ENCODE results near the gene PRDM4.

DNA sequence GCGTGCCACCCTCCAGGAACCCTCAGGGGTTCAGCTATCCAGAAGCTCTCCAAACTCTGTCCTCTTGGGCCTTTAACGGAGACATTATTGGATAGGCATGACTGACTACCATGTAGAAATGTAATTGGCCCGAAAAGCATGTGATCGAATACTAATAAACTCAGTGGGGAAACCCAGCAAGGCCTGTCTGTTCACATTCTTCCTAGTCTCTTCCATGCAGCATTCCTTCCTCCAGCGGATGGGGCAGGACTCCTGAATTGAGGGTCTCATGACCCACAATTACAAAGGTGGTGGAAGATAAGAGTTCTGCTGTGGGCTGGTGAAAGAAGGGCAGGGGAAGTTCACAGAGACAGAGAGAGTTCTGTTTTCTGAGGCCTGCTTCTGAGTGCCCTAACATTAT lies 6.5 kb upstream of the PRDM4 start:
- no peak for TF ChIP-seq EP300 (IDR thresholded peaks at IDR 0.05; ENCODE audit: borderline replicate concordance in 1 of 2, low read depth in 1 of 2, low read length in 1 of 2)
- TF ChIP-seq, protein P1, sequence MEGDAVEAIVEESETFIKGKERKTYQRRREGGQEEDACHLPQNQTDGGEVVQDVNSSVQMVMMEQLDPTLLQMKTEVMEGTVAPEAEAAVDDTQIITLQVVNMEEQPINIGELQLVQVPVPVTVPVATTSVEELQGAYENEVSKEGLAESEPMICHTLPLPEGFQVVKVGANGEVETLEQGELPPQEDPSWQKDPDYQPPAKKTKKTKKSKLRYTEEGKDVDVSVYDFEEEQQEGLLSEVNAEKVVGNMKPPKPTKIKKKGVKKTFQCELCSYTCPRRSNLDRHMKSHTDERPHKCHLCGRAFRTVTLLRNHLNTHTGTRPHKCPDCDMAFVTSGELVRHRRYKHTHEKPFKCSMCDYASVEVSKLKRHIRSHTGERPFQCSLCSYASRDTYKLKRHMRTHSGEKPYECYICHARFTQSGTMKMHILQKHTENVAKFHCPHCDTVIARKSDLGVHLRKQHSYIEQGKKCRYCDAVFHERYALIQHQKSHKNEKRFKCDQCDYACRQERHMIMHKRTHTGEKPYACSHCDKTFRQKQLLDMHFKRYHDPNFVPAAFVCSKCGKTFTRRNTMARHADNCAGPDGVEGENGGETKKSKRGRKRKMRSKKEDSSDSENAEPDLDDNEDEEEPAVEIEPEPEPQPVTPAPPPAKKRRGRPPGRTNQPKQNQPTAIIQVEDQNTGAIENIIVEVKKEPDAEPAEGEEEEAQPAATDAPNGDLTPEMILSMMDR (IDR thresholded peaks at IDR 0.05) = no peak
- no peak for TF ChIP-seq RAD21 (IDR thresholded peaks at IDR 0.05; ENCODE audit: low read length)
- TF ChIP-seq GATA2 (CRISPR knock-in tag; IDR thresholded peaks at IDR 0.05) = no peak
- TF ChIP-seq POLR2AphosphoS5 (IDR thresholded peaks at IDR 0.05; ENCODE audit: low read depth, low read length) = no peak
- no peak for TF ChIP-seq EZH2phosphoT487 (IDR thresholded peaks at IDR 0.05; ENCODE audit: borderline replicate concordance, low read depth)
- TF ChIP-seq RXRA (IDR thresholded peaks at IDR 0.05; ENCODE audit: borderline replicate concordance, low read depth) = no peak
- TF ChIP-seq TEAD4 (IDR thresholded peaks at IDR 0.05; ENCODE audit: borderline replicate concordance, insufficient read depth) = no peak
- TF ChIP-seq GABPA (IDR thresholded peaks at IDR 0.05; ENCODE audit: low read depth) = no peak
